Measurements from ENCODE around the gene TRPM8.
"Not testable (repeated sequence)": the region's sequence is repeated elsewhere in the genome, so short reads cannot be mapped to it uniquely, and the experiment has no call there.

TRPM8 gene

DNA sequence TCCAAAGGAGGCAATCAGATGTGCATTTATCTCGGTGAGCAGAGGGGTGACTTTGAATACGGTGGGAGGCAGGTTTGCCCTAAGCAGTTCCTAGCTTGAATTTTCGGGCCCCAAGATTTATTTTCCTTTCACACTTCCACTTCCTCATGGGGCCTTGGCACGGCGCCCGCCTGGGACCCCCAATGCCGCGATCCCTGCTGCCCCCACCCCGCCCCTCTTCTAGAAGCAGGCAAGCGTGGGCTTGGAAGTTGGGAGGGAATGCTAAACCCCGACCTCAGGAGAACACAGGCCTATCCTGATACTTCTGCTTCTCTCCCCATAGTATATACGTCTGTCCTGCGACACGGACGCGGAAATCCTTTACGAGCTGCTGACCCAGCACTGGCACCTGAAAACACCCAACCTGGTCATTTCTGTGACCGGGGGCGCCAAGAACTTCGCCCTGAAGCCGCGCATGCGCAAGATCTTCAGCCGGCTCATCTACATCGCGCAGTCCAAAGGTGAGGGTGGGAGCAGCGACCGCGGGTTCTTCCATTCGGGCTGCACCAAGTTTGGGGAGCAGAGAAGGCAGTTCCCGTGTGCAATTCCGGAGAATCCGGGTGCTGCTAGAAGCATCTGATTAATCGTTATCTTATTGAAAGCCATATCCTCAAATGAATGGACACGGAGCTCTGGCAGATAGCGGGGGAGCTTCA, 21.6 kb downstream of the TRPM8 start:
- DNase-seq = no peak

DNA sequence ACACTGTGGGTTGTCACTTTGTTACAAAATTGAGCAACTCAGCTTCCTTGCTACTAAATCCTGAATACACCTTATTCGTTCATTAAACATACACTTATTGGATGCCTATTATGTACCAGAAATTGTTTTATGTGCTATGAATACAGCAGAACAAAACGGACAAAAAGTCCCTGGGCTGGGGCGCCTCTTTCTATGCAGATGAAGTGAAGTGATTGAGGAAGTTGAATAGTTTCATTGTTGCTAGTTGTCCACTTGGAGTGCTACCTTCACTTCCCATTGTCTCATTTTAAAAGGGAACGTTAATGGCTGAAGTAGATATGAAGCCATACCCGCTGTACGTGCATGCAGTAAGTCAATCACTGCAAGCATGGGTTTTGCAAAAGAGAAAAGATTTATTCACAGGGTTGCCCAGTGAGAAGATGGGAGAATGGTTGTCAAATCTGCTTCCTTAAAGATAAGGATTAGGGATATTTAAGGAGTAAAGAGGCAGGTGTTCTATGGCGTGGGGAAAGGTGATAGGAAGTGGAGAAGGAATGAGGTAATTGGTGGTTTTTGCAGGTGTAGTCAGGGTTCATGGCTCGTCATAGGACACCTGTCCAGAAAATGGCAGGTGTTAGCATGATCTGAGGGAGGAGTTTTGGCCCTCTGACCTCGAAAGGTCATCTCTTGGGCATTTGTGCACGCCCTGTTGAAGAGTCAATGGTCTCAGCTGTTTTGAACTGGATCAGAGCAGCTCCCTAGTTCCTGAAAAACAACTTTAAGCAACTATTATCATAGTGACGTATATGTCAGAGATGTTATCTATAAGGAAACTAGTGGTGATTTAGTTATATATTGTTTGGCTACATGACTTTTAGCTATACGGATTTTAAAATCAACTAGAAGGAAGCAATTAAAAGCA, 23.5 kb downstream of the TRPM8 start:
- DNase-seq = no peak

DNA sequence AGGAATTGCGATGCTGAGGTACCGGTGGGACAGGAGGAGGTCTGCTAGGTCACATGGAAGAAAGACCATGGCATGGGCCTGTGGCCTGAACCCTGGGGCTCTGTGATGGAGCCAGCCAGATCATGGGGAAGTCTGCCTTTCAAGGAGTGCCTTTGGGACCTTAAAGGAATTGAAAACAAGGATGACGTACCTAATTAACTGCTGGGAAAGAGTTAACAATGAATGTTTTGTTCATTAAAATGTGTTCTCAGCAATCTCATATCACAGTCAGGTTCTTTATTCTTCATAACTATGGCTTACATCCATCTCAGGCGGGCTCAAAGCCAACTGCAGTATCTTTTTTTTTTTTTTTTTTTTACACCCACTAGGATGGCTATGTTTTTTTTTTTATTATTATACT, 25.6 kb downstream of the TRPM8 start:
- no peak for DNase-seq

DNA sequence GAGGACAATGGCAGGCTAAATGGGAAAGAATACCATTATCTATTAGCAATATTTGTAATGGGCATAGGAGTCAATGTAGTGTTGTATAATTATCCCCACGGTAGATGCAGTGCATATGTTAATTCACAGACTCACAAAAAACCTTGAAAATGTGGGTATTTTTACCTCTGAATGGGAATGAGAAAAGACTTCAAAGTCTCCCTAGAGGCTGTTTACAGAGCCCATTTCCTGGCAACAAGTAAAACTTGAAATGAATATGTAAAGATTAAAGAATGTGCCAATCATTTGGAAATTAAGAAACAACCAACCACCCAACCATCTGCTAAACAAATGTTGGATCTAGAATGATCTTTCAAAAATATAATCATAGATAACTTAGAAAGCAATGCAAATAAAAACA, 27.1 kb downstream of the TRPM8 start:
- DNase-seq = no peak

DNA sequence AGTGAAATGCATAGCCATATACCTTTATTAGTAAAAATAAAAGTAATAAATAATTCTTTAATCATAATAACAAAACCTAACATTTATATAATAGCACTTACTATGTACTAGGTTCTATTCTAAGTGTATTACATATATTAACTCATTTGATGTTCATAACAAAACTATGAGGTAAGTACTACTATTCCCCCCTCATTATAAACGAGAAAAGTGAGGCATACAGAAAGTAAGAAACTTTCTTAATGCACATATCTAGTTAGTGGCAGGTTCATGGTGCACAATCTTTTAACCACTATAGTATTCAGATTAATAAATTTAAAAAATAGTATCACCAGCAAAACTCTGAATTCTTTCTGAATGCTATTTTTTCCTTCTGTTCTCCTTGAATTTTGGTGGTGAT, 27.5 kb downstream of the TRPM8 start:
- DNase-seq = no peak

DNA sequence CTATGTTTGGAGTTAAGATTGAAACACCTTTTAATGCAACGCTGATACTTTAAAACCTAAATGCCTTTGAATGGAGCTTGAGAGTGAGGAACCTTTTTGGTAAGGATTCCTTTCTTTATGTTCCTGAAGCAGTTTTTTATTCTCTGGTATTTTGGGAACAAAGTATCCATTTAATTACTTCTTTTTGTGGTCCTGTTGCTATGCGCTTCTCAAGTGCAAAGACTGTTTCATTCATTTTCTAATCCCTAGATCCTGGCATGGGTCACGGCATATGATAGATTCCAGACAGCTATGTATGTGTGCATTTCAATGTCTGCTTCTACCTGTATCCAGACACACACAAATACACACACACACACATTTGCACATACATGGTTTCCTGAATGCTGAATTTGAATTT, 28.0 kb downstream of the TRPM8 start:
- DNase-seq = no peak

DNA sequence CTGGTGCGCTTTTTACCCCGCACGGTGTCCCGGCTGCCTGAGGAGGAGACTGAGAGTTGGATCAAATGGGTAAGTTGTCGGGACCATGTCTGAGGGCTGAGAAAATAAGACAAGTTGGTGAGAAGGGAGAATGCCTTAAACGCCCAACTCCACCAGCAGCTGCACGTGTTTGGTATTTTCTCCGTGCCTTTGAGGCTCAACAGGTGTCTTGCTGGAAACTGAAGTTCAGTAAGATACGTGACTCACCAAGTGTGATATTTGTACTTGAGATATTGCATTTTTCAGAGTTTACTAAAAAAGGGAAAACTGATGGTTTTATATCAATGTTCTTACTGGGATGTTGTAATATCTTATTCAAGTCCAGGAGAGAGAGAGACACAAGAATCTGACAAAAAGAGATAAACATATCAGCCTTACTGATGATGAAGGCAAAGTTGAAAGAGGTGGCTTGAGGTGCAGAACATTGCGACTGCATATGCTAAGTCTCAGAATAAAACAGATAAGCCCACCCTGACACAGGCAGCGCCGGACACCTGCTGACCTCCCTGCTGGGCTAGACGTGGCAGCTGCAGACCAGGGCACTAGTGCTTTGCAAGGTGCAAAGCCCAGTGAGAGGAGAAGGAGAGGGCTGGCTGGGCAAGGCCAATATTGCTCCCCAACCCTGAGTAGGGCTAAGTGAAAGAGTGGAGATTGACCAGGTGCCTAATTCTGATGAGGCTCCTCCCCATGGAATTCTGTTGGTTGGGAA, 33.1 kb downstream of the TRPM8 start:
- no peak for DNase-seq

DNA sequence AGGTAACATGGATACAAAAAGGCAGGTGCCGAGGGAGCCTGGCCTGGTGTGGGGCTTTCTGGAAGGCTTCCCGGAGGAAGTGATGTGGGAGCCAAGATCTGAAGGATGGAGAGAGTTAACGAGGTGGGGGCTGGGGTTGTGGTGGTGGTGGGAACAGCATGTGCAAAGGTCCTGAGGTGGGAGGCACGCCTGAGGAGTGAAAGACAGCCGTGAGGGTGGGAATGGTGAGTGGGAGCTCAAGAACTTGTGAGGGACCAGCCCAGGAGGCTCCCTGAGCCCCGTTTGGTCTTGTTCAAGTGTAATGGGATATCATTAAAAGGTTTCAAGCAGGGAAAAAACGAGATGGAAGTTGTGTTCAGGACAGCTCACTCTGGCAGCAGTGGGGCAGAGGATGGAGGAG, 35.2 kb downstream of the TRPM8 start:
- no peak for DNase-seq

DNA sequence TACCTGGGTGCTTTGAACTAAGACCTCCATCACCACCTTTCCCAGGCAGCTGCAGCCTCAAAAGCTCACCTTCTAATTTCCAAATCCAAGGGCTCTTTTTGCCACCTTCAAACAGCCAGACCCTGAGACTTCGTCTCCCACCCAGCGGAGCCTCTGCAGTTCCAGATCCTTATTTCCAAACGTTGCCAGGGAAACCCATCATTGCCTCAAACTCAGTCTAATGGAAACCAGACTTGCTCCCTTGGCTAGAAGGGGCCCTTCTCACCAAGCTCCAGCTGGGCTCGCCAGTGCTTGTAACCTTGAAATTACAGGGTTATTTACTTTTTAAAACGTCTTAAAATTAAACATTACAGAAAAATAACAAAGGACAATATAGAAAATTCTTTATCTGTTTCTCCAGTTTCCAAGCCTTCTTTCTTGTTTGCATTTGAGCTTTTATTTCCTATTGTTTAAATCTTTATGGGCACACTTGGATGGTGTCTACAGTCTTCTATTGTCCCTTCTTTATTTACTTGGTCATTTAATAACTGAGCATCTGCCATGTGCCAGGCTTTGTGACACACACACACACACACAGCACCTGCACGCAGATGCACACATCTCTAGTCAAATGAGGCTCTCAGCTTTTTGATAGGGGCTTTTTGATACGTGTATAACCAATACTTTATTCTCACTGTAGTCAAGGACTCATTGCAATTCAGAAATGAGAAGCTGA, 36.1 kb downstream of the TRPM8 start:
- no peak for DNase-seq

DNA sequence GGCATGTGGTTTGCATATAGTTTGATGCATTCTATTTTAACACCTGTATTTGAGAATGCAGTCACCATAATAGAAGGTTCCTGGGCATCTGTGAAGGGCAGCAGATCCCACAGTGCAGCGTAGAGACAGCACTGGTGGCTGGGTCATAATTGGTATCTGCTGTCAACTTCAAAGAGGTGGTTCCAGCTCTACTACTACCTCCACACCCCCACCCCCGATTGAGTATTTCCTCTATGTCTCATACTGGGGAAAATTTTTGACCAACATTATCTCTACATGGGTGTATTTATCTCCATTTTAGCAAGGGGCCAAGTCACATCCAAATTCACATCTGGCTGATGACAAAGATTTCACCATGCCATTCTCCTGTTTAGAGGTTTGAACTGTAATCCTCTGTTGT, 43.0 kb downstream of the TRPM8 start:
- no peak for DNase-seq

DNA sequence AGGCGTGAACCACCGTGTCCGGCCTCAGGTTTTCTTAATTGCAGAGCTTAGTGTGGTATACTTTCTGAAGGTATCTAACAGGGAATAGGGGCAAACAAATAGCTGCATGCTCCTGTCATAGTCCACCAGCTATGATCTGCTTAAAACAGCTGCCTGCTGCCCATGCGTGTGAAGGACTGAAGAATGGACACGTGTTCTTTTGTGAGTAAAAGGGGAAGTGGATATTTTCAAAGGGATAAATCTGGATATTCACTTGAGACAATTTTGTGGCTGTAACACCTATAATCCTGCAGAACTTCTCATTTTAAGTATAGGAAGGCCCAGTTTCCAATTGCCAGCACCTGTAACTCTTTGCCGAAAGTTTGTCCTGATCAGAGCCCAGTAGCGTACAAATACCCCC, 44.7 kb downstream of the TRPM8 start:
- DNase-seq = no peak

DNA sequence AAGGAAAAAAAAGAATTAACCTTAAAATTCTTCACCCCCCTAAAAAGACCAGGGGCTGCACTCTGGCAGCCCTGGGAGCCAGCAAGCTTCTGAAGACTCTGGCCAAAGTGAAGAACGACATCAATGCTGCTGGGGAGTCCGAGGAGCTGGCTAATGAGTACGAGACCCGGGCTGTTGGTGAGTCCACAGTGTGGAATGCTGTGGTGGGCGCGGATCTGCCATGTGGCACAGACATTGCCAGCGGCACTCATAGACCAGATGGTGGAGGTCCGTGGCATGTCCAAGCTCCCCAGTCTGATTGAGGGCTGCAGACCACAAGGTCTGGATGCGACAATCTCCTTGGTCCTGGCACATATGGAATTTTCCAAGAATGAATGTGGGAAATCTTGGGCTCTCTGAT, 47.4 kb downstream of the TRPM8 start:
- no peak for DNase-seq

DNA sequence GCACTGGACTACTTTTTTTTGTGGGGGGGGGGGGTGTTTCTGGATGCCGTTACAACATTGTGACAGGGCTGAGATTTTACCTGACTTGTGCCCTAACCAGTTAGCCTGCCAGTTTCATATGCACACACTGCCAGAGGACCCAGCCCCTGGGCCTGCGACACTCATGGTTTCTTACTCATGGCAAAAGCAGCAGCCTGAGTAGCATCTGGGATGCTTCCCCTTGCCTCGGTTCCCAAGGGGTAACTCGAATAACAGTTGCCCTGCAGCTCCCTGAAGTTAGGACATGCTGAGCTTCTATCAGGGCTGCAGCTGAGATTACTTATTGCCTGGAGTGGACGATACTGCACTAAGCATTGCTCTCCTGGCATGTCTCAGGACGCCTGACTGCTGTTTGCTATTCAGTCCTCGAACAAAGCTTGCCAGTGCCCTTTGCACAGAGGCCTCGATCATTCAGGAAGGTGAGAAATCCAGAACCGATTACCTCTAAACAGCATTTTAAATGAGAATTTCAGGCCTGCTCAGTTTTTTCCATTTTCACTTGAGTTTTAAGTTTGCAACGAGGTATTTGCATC, 47.9 kb downstream of the TRPM8 start:
- DNase-seq = no peak

DNA sequence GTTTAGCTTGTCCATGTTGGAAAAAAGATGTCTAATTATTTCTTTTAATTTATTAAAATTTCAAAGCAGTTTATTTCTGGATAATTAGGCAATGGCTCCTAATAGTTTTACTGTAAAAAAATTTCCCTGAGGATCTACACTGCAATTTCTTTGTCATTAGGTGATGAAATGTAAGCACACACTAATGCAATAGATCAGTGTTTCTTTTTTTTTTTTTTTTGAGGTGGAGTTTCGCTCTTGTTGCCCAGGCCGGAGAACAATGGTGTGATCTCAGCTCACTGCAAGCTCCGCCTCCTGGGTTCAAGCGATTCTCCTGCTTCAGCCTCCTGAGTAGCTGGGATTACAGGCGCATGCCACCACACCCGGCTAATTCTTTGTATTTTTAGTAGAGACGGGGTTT, 48.5 kb downstream of the TRPM8 start:
- DNase-seq = not testable (repeated sequence)

DNA sequence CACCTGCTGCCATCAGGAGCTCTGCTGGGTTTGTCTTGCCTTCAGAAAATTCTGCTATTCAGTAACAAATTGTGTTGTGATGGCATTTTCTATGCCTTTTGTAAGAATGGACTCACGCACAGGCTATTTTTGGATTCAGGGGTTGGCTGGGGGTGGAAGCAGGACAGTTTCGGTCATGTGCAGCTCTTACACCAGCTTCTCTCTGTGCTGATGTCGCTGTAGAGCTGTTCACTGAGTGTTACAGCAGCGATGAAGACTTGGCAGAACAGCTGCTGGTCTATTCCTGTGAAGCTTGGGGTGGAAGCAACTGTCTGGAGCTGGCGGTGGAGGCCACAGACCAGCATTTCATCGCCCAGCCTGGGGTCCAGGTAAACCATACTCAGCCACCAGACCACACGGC, 49.2 kb downstream of the TRPM8 start:
- DNase-seq = no peak

DNA sequence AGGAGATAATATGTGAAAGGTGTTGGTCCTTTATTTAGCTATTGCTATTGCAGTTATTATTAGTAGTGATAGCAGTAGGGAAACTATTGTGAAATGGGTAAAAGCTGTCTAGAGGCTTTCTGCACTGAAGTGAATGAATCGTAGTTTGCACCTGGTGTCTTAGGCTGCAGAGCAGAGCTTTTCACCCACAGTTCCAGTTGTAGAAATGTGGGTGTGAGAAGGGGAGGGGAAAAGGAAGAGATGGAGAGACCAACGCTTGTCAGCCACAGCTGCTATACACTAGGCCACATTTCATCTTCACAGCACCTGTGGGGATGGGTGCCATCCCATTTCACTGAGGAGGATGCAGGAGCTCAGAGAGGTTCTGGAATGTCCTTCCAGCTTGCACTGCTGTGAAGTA, 50.0 kb downstream of the TRPM8 start:
- no peak for DNase-seq

DNA sequence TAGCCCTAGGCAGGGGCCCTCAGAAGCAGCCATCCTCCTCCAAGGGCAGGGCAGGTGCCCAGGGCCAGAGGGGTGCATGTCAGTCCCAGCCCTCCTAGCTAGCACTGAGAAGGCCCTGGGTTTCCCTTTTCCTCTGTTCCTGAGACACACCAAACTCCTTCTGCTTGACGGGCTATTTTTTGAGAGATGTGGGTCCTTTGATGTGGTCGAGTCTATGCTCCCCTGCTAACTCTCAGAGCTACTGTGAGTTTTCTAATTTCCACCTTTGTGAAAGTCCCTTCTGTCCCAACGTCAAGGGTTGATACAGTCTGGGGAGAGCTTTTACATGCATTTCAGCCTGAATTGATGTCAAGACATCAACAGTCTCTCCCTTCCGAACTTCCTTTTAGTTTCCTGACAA, 51.4 kb downstream of the TRPM8 start:
- DNase-seq = no peak

DNA sequence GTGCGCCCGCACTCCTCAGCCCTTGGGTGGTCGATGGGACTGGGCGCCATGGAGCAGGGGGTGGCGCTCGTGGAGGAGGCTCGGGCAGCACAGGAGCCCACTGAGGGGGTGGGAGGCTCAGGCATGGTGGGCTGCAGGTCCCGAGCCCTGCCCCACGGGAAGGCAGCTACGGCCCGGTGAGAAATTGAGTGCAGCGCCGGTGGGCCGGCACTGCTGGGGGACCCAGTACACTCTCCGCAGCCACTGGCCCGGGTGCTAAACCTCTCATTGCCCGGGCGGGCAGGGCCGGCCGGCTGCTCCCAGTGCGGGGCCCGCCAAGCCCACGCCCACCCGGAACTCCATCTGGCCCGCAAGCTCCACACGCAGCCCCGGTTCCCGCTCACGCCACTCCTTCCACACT, 55.3 kb downstream of the TRPM8 start:
- DNase-seq = not testable (repeated sequence)

DNA sequence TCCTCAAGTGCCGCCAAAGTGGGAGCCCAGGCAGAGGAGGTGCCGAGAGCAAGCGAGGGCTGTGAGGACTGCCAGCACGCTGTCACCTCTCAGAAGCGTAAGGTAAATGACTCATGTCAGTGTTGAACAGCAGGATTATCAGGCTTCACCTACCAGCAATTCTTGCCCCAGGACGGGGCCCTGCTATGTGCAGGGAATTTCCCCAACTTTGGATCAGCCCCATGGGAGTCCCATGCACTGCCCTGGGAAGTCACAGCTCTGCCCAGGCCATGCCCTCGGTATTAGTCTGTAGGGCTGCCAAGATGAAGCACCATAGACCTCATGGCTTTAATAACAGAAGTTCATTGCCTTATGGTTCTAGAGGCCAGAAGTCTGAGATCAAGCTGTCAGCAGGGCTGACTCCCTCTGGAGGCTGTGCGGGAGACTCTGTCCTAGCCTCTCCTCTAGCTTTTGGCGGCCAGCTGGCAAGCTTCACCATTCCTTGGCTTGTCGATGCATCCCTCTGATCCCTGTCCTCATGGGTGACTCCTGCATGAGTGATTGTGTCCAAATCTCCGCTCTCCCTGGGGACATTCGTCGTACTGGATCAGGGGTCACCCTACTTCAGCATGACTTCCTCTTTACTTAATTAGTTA, 55.9 kb downstream of the TRPM8 start:
- no peak for DNase-seq

DNA sequence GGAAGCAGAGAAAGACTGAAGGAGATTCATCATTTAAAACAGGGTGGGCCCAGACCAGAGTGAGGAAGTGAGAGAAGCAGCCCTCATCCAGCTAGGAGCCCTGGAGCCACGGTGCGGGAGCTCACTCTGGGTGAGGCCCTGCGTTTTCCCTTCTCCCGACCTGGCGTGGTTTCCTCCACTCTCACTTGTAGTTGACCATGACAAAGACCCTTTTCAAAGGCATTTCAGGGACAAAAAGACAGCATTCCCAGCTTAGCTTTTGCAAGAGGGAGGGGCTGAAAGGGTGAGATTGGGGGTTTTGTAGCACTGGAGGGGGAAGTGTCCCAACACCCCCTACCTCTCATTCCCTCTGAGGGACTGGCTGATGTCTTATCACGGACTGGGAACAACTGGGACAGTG, 56.6 kb downstream of the TRPM8 start:
- DNase-seq = no peak

DNA sequence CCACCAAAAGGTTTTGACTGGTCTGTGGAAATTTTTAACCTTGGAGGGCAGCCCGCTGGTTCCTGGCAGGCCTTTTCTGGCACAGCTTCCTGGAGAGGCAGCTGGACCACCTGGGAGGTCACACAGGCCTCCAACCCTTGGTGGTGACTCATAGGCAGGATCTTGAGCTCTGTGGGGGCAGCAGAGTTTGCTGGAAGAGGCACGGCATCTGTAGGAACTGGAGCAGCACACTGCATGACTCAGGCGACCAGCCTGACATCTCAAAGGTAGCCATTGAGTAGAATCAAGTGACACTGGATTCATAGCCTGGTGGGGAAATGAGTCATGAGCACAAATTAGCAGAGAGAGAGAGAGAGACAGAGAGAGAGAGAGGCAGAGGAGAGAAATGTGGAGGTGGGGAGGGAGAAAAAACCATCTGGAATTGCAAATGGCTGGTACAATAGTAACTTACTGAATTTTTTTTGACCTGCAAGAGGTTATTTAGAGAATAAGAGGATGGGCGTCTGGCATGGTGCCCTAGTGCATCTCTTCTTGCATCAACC, 57.4 kb downstream of the TRPM8 start:
- DNase-seq = no peak

DNA sequence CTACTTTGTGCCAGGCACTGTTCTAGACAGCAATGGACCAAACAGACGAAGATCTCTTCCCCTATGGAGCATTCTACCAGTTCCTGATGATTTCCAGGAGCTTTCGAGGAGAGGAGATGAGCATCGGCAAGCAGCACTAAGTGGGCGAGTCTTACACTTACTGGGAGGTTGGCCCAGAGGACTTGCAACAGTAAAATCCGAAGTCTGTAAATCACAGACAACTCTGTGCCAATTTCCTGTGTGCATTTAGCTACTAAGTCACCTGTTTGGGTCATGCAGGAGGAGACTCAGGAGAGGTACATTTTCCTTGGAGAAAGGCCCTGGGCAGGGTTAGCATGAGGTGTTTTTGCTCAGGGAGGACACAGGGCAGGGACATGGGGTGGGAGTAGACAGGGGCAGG, 58.9 kb downstream of the TRPM8 start:
- no peak for DNase-seq
